Astrocyte (in vitro differentiated cells and primary cell): Measurements from ENCODE around the gene ARHGAP23. TPM values are rescaled to one million over a fixed set of nuclear protein-coding genes. Genes with fewer than 3 reads are reported as not detected.

ENCODE experiments used
- DNase-seq: peaks from one replicate; pipeline ENCODE4 v3.0.0-alpha.2; 2010; ENCODE audit warnings: low read depth
- FAIRE-seq: peaks from 2 replicates; lab custom pipeline; 2011; peaks lifted over from hg19 to GRCh38; lab: Jason Lieb, UNC
- H2AFZ ChIP-seq: 2 replicates; pipeline ENCODE4 v1.6.0; 2012; ENCODE audit warnings: low read depth, low read length, inconsistent platforms
- H3K27ac ChIP-seq: 2 replicates; pipeline ENCODE4 v1.5.1; 2011; ENCODE audit warnings: low read depth, low read length, inconsistent platforms
- H3K27me3 ChIP-seq: 2 replicates; pipeline ENCODE4 v1.6.0; 2011; ENCODE audit warnings: low read length, inconsistent platforms; ENCODE audit not compliant: insufficient read depth
- H3K36me3 ChIP-seq: 2 replicates; pipeline ENCODE4 v1.5.1; 2011; ENCODE audit warnings: low read length, inconsistent platforms; ENCODE audit not compliant: insufficient read depth
- H3K4me1 ChIP-seq: 2 replicates; pipeline ENCODE4 v1.5.1; 2011; ENCODE audit warnings: low read length, inconsistent platforms; ENCODE audit not compliant: insufficient read depth
- H3K4me2 ChIP-seq: 2 replicates; pipeline ENCODE4 v1.6.0; 2012; ENCODE audit warnings: low read length, inconsistent platforms
- H3K4me3 ChIP-seq: 2 replicates; pipeline ENCODE4 v1.5.1; 2011; ENCODE audit warnings: low read depth, mild to moderate bottlenecking, low read length, inconsistent platforms; ENCODE audit not compliant: insufficient read depth
- H3K79me2 ChIP-seq: 2 replicates; pipeline ENCODE4 v1.6.0; 2012; ENCODE audit warnings: mild to moderate bottlenecking, low read length, inconsistent platforms; ENCODE audit not compliant: insufficient read depth
- H3K9ac ChIP-seq: 2 replicates; pipeline ENCODE4 v1.6.0; 2012; ENCODE audit warnings: mild to moderate bottlenecking, low read length, inconsistent platforms
- H3K9me3 ChIP-seq: 2 replicates; pipeline ENCODE4 v1.5.1; 2012; ENCODE audit warnings: low read depth, mild to moderate bottlenecking, low read length, inconsistent platforms; ENCODE audit not compliant: insufficient read depth
- H4K20me1 ChIP-seq: 2 replicates; pipeline ENCODE4 v1.6.0; 2012; ENCODE audit warnings: low read length, inconsistent platforms; ENCODE audit not compliant: insufficient read depth
- H3K27ac Mint-ChIP-seq: one replicate; pipeline ENCODE4 v1.8.0; 2021; ENCODE audit warnings: mild to moderate bottlenecking, mixed read lengths; ENCODE audit not compliant: unreplicated experiment
- H3K27me3 Mint-ChIP-seq: one replicate; pipeline ENCODE4 v1.8.0; 2021; ENCODE audit warnings: low read depth, mixed read lengths; ENCODE audit not compliant: unreplicated experiment
- H3K36me3 Mint-ChIP-seq: one replicate; pipeline ENCODE4 v1.8.0; 2021; ENCODE audit warnings: low read depth, mixed read lengths; ENCODE audit not compliant: unreplicated experiment
- H3K4me1 Mint-ChIP-seq: one replicate; pipeline ENCODE4 v1.8.0; 2021; ENCODE audit warnings: low read depth, mixed read lengths; ENCODE audit not compliant: unreplicated experiment
- H3K4me3 Mint-ChIP-seq: one replicate; pipeline ENCODE4 v1.8.0; 2021; ENCODE audit warnings: mild to moderate bottlenecking, moderate library complexity, mixed read lengths; ENCODE audit not compliant: unreplicated experiment
- H3K9me3 Mint-ChIP-seq: one replicate; pipeline ENCODE4 v1.8.0; 2021; ENCODE audit warnings: mild to moderate bottlenecking, mixed read lengths; ENCODE audit not compliant: unreplicated experiment
- EZH2 ChIP-seq: IDR thresholded peaks from 2 replicates; pipeline ENCODE4 v1.6.1; 2012; ENCODE audit warnings: mild to moderate bottlenecking, low read length, inconsistent platforms; ENCODE audit not compliant: insufficient read depth
- total RNA-seq: library from RNA; stranded (reverse); gene quantifications from 2 replicates; pipeline ENCODE4 v1.2.1, GENCODE V29; 2021
- TF ChIP-seq, protein P1 (sequence below): IDR thresholded peaks from 2 replicates; pipeline ENCODE4 v1.5.1; 2011; ENCODE audit warnings: low read depth, mild to moderate bottlenecking, inconsistent platforms, low read length, moderate library complexity; ENCODE audit not compliant: insufficient read depth

Gene ARHGAP23
- total RNA-seq, 1 donor from 2014 or later = 118 TPM

DNA sequence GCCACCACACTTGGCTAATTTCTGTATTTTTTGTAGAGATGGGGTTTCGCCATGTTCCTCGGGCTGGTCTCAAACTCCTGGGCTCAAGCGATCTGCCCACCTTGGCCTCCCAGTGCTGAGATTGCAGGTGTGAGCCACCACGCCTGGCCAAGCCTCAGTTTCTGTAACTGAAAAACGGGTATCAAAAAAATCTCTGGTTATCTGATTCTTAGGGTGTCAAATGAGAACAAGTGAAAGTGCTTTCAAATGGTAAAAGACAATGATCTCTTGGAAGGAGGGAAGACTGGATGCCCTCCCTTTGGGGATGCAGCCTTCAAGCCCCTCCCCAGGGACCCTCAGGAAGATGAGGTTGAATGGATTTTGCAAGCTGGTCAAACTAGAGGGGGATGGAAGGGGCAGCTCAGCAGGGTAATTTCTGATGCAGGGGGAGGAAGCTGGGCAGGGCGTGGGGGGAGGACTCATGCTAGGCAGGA lies 22.3 kb downstream of the ARHGAP23 start:
- Histone ChIP-seq H3K36me3 (no peaks in the 10 kb centered on the region), H3K4me1 (peaks cover 76% of the 10 kb centered on the region), H2AFZ (no peak overlapping the region), H3K4me2 (peak overlapping the region; percentile 94), H3K27ac (peak overlapping the region; percentile 88), H3K4me3 (peak overlapping the region; percentile 56), H3K79me2 (peaks cover 66% of the 10 kb centered on the region), H3K27me3 (no peaks in the 10 kb centered on the region), H4K20me1 (peaks cover 22% of the 10 kb centered on the region), H3K9me3 (no peaks in the 10 kb centered on the region), H3K9ac (peak overlapping the region; percentile 77)
- FAIRE-seq (no peak), DNase-seq (no peak)
- no peak for TF ChIP-seq EZH2
- TF ChIP-seq, protein P1, sequence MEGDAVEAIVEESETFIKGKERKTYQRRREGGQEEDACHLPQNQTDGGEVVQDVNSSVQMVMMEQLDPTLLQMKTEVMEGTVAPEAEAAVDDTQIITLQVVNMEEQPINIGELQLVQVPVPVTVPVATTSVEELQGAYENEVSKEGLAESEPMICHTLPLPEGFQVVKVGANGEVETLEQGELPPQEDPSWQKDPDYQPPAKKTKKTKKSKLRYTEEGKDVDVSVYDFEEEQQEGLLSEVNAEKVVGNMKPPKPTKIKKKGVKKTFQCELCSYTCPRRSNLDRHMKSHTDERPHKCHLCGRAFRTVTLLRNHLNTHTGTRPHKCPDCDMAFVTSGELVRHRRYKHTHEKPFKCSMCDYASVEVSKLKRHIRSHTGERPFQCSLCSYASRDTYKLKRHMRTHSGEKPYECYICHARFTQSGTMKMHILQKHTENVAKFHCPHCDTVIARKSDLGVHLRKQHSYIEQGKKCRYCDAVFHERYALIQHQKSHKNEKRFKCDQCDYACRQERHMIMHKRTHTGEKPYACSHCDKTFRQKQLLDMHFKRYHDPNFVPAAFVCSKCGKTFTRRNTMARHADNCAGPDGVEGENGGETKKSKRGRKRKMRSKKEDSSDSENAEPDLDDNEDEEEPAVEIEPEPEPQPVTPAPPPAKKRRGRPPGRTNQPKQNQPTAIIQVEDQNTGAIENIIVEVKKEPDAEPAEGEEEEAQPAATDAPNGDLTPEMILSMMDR = no peak
- Mint-ChIP-seq H3K27ac (peak overlapping the region; percentile 89), H3K4me3 (peak overlapping the region; percentile 78), H3K27me3 (no peaks in the 10 kb centered on the region), H3K36me3 (peaks cover 4% of the 10 kb centered on the region), H3K9me3 (no peaks in the 10 kb centered on the region), H3K4me1 (peaks cover 55% of the 10 kb centered on the region)

DNA sequence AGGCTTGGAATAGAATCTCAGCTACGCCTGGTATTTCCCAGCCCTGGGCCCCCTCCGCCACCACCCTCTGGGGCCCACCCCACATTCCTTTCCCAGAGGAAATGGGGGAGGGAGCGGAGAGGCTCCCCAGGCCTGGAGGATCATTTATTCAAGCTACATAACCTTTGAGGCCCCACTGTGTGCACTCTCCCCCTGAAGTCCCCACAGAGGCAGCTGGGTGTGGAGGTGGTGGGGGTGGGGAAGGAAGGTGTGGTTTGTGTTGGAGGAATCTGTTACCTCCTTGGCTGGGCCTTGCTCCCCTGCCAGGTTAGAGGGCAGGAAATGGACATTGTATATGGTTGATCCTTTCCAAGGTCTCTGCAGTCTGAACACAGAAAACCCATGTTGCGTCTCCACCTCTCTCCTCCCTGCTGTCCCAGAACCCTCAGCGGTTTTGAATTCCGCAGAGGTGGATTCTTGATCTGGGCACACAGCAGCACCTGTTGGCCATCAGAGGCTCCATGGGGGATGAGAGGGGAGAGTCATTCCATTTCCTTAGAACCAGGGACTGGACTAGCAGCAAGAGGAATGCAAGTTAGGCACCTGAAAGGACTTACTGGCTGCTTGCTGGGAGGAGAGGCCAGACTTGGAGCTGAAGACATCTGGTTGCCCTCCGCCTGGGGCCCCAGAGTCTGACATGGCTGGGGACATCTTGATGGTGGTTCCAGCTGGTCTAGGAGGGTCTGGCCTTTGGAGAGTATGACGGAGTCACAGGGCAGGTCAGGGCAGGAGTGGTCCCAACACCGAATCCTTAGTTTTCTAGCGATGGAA lies 23.0 kb downstream of the ARHGAP23 start:
- Mint-ChIP-seq H3K4me1 (peaks cover 60% of the 10 kb centered on the region), H3K36me3 (peaks cover 4% of the 10 kb centered on the region)
- peaks cover 83% of the 10 kb centered on the region for H3K4me1 ChIP-seq

More for the DNA sequence above, 23.0 kb downstream of the ARHGAP23 start:
- H4K20me1 ChIP-seq = peaks cover 25% of the 10 kb centered on the region
- FAIRE-seq (no peak), DNase-seq (peak; percentile 80)
- H3K4me3 ChIP-seq = peak overlapping the region; percentile 56
- no peaks in the 10 kb centered on the region for H3K9me3 Mint-ChIP-seq
- H3K9me3 ChIP-seq = no peaks in the 10 kb centered on the region
- no peaks in the 10 kb centered on the region for H3K27me3 ChIP-seq
- H3K36me3 ChIP-seq = no peaks in the 10 kb centered on the region
- no peak overlapping the region for H2AFZ ChIP-seq
- TF ChIP-seq EZH2 = no peak
- TF ChIP-seq, protein P1 = no peak
- peak overlapping the region; percentile 88 for H3K27ac ChIP-seq
- peak overlapping the region; percentile 78 for H3K4me3 Mint-ChIP-seq
- H3K9ac ChIP-seq = peak overlapping the region; percentile 77
- peak overlapping the region; percentile 97 for H3K27ac Mint-ChIP-seq
- no peaks in the 10 kb centered on the region for H3K27me3 Mint-ChIP-seq
- peaks cover 66% of the 10 kb centered on the region for H3K79me2 ChIP-seq
- peak overlapping the region; percentile 94 for H3K4me2 ChIP-seq
